HG03103 (cell line): ENCODE data around the gene GRIP1.

Source experiments
- ATAC-seq: cut with Tn5 transposase; IDR thresholded peaks from one replicate; pipeline ENCODE4 v1.9.1; 2021; ENCODE audit warnings: low read depth; ENCODE audit not compliant: unreplicated experiment

GRIP1 gene

GRCh38 chr12:66493819-66494218 is 185.1 kb downstream of the GRIP1 start:
- ATAC-seq = no peak

- no peak for ATAC-seq
These were observed 187.0 kb downstream of the GRIP1 start for GRCh38 chr12:66491853-66492252.

GRCh38 chr12:66482351-66483203 is 196.3 kb downstream of the GRIP1 start:
- no peak for ATAC-seq

GRCh38 chr12:66467932-66468331 is 210.9 kb downstream of the GRIP1 start:
- no peak for ATAC-seq

DNA sequence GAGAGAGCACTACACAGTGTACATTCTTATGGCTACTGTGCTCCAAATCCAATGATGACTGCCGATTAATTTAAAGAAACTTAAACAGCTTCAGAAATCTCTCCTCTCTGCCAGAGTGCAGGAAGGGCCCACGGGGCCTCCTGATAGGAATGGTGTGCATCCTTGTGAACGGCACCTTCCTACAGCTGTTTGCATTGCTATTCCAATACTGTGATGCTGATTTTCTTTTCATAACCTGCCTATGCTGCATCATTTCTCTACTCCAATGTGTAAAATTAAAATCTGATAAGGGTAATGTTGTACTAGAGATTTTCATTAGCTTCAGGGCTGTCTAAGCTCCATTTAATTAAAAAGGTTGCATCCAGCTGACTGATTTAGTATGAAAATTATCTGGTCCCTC is 217.5 kb downstream of the GRIP1 start:
- no peak for ATAC-seq

GRCh38 chr12:66459944-66460482 is 218.9 kb downstream of the GRIP1 start:
- ATAC-seq = no peak

DNA sequence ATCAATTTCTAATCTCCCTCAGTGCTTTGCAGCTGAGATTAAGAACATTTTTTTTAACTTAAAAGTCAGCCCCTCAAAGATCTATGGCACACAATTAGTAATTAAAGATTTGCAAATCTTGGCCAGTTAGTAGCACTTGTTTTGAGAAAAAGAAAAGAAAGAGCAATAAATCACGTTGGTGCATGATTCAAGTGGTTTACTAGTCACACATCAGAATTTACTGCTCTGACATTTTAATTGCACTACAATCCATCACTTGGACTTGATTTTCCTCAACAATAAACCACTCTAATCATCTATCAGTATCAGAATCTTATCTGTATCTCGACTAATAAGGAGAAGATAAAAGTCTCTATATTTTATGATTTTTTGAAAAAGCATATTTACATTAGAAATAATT is 222.3 kb downstream of the GRIP1 start:
- ATAC-seq = no peak

DNA sequence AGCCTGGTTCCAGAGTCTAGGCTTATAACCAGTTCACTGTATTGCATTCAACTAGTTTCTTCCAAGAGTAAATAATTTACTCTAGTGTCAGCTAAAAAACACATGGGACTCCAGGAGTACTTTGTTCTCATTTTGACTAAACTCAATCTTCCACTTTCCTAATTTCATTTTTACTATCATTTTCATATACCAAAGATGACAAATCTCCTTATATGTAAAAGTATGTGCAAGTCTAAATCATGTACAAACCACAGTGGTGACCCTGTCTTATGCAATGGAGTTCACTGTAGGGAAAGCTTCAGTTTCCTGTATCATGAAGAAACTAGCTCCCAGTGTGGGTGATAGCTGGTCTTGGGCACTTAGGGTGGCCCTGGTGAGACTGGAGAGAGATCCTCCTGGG is 225.0 kb downstream of the GRIP1 start:
- ATAC-seq = no peak

DNA sequence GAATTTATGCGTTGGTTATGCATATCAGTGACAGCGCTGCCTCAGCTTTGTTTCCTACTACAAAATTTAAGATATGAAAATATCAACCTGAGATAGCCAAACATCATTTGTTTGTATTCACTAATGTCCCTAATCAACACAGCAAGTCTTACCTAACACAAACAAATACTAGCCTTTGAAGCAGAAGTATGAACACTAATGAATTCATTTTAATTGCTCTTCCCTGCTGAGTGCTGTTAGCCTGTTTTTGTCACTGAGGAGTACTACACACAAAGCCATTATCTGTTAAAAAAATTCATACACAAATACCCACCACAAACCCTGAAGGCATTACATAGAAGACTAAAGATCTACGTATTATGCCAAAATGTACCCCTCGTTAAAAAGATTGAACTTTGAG is 225.8 kb downstream of the GRIP1 start:
- ATAC-seq = no peak

GRCh38 chr12:66449531-66449930 is 229.3 kb downstream of the GRIP1 start:
- ATAC-seq = no peak

GRCh38 chr12:66447643-66448042 is 231.2 kb downstream of the GRIP1 start:
- no peak for ATAC-seq

- no peak for ATAC-seq
These were observed 232.6 kb downstream of the GRIP1 start for GRCh38 chr12:66446276-66446675.

DNA sequence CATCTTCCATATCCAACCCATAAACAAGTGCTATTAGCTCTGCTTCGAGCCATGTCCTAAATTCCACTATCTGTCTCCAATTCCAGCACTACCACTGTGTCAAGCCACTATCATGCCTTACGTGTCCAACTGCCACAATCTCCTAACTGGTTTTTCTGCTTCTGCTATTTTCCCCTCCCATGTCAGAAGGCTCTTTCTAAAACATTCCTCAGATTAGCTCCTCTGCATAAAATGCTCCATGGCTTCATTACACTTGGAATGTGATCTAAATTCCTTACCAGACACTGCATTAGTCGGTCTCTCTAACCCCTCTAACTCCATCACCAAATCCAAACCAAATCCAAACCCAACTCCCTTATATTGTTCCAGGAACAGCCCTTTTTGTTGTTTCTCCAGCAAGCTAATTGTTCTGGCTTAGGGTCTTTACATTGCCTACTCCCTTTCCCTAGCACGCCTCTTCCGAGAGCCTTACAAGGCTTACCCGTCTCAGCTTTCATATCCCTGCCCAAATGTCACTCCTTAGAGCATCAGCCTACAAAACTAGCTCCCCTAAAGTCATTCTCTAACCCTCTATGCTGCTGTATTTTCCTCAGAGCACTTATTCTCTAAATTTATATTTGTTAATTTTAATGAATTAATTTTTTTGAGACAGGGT is 236.8 kb downstream of the GRIP1 start:
- no peak for ATAC-seq

DNA sequence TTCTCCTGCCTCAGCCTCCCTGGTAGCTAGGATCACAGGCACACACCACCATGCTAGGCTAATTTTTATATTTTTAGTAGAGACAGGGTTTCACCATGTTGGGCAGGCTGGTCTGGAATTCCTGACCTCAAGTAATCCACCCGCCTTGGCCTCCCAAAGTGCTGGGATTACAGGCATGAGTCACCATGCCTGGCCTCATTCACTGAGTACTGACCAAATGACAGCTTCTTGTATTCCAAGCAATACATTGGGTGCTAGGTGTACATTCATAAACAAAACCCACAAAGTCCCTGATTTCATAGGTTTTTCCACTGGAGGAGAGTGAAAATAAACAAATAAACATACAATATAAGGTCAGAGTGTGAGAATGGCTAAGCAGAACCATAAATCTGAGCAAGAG is 240.3 kb downstream of the GRIP1 start:
- ATAC-seq = no peak

DNA sequence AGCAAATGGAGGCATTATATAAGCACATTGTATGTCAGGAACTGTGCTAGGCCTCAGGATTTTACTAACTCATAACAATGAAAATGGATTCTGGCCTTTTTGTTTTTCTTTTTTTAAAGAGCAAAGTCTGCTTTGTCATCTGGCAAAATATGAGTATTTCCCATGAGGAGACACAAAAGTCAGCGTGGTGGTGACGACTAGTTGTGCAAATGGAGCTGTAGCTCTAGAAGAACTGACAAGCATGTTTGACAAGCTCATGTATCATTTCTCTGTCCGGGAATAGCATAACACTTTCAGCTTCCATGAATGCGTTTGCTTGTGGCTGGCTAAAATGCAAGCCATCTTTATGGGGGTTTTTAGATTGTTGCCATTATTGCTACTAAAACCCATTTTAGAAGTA is 248.8 kb downstream of the GRIP1 start:
- no peak for ATAC-seq

GRCh38 chr12:66428870-66429269 is 250.0 kb downstream of the GRIP1 start:
- no peak for ATAC-seq

DNA sequence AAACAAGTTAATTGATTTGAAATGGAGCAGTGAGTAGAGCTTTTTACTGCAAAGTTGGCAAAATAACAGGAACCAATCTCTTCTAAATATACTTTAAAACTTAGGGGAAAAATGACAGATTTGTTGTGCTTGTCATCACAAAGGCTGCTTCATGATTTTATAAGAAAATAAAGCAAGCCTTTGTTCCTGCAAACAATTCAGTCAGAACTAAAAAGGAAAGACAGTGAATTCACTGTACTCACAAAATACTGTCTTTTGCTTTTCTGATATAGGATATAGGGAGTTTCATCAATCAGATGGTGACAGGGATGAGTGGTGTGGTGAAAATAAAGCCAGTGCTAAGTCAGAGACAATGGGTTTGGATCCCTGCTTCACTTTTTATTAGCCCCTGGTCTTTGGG is 250.6 kb downstream of the GRIP1 start:
- ATAC-seq = no peak

- no peak for ATAC-seq
These were observed 252.2 kb downstream of the GRIP1 start for GRCh38 chr12:66426696-66427095.

GRCh38 chr12:66423266-66423665 is 255.6 kb downstream of the GRIP1 start:
- no peak for ATAC-seq

DNA sequence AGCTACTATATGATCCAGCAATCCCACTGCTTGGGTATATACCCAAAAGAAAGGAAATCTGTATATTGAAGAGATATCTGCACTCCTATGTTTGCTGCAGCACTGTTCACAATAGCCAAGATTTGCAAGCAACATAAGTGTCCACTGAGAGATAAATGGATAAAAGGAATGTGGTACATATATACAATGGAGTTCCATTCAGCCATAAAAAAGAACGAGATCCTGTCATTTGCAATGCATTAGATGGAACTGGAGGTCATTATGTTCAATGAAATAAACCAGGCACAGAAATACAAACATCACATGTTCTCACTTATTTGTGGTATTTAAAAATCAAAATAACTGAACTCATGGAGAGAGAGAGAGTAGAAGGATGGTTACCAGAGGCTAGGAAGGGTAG is 260.0 kb downstream of the GRIP1 start:
- ATAC-seq = no peak

DNA sequence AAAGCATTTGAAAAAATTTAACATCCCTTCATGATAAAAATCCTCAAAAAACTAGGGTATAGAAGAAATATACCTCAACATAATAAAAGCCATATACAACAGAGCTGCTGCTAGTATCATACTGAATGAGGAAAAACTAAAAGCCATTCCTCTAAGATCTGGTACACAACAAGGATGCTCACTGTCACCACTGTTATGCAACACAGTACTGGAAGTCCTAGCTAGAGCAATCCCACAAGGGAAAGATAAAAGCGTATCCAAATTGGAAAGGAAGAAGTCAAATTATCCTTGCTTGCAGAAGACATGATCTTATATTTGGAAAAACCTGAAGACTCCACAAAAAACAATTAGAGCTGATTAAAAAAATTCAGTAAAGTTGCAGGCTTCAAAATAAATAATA is 261.7 kb downstream of the GRIP1 start:
- ATAC-seq = no peak
